ENCODE measurements around the gene PLCD3. TPM values are rescaled to one million over a fixed set of nuclear protein-coding genes. Genes with fewer than 3 reads are reported as not detected.

The PLCD3 gene
- total RNA-seq = 8.5 and 15.6 TPM in 2 replicates

DNA sequence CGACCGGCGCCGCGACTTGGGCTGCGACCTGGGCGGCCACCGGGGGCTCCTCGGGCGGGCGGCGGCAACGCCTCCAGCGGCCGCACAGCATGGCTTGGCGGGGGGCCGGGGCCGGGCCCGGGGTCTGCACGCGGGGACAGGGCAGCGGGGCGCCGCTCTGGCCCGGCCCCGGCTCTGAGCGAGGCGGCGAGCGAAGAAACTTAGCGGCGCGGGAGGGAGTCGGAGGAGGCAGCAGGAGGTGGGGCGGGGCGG lies at the start of gene PLCD3:
Gene PLCD3 (minus strand): TSS at position 196 of the 252 bp plus-strand sequence. CDS start 105 bp downstream, at position 91.

DNA sequence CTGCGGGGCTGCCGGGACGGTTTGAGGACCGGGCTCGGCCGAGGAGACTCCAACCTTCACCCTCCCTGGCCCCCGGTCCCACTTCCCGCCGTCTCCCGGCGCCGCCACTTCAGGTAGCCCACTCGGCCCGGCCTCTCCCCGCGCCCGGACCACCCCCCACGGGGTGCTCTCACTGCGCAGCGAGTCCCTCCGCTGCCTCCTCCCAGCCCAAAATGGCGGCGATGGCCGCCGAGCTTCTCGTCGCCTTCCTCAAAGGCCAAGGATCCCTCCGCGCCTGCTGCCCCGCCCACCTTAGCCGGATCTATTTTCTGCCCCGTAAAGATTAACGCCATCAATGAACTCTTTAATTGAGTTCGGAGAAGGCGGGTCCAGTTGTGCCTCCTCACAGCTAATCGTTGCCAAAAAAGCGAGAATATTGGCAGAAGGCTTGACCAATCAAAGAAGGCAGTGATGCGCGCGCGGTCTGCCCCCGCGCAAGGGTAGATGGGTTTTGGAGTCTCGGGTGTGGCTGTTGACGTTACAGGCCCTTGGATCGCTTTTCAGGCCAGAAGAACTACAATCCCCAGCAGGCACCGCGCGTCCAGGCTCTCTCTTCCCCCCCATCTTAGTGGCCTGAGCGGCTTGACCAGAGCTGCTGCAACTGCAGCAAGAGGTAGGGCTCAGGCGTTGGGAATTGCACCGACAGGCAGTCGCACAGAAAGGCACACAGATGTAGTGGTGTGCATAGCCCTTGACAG lies 29.1 kb upstream of the PLCD3 start, which contains the start of gene HEXIM2:
Gene HEXIM2 (plus strand): TSS at position 588 of the 737 bp plus-strand sequence. CDS start 919 bp downstream, outside the sequence.

DNA sequence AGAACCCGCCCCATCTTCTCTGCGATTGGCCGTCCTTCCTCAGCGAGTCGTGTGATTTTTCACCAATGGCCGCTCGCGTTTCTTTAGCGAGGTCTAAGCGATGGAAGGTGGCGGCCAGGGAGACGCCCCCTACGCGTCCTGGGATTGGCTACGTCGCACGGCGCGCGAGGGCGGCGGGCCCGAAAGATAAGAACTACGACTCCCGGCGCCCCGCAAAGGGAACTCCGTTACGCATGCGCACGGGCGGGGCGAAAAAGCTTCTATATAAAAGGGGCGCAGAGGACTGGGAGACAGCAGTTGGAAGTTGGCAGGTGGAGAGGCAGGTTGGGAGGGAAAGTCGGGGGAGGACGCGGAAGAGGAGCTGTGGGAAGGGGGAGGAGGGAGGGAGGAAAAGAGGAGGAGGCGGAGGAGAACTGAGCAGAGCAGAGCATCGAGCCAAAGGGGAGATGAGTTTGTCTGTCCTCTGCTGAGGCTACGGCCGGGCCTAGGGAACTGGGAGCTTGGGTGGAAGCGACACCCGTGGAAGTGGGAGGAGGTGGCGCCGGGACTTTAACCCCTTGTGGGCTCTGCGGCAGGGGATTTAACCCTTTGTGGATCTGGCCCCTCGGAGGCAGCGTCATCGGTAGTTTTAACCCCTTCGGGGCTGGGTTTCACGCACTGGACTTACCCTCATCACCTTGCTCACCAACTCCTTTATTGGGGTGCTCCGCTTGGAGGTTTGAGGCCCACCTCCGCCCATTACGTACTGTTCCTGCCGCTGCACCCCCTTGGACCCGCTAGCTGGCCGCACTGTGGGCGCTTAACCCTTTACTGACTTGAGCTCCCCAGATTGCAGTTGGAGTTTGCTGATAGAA lies 16.1 kb upstream of the PLCD3 start, which contains the start of gene HEXIM1:
Gene HEXIM1 (plus strand): TSS at position 293 of the 854 bp plus-strand sequence. CDS start 716 bp downstream, outside the sequence.

DNA sequence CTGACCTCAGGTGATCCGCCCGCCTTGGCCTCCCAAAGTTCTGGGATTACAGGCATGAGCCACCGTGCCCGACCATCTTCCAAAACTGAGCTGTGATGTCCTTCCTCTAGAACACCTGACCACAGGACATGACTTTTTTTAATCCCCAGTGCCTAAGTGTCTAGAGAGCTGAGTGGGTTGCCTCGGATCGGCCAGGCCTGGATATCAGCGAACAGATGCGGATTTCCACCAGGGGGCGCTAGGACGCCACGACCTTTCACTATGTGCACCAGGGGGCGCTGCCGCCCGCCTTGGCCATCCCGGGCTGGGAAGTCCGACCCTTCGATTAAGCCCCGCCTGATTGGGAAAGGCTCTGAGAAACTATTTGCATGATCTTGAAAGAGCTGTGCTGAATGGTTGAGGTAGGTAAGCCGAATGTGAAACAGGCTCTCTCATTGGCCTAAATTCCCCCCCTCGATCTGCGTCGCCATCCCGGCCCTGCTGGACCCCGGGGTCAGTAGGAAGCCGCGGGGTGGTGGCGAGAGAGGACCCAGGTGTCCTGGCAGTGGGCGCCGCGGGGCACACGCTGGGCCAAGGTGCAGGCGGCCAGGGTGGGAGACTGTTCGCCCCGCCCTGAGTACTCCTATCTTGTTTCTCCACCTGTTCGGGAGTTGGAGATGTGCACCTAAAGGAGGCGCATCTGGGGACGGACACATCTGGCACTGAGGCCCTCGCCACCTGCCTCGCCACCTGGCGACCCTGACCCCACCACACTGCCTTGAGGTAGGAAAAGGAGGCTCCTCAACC lies 3.1 kb upstream of the PLCD3 start, which contains the start of gene ACBD4:
Gene ACBD4 (plus strand): TSS at position 496 of the 786 bp plus-strand sequence. CDS start 458 bp downstream, outside the sequence.

DNA sequence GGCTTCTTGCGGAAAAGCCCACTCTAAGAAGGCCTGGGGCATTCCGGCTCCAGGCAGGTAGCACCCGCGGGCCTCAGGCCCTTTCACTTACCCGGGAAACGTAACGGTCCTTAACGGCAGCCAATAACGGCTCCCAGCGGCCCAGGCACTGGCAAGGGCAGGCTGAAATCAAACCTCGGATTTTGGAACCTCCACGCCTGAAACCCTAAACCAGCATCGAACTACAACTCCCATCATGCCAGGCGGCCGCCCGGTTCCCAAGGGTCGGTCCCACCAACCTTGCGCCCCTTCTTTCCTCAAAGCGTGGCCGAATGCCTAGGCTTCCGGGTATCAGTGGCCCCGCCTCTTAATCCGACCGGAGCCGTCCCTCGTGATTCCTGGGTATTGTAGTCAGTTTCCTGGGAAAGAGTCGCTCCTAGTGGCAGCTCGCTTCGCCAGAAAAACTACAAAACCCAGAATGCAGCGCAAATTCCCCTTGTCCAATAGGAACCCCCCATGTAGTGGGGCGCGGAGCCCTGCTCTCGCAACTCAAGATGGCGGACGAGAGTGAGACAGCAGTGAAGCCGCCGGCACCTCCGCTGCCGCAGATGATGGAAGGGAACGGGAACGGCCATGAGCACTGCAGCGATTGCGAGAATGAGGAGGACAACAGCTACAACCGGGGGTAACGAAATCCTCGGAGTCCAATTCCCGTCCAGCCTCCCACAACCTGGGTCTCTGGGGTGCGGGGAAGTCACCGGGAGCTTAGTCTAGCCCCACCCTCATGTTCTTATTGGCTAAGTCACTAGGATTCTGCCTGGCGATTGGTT lies 71.3 kb downstream of the PLCD3 start, which contains the start of gene NMT1:
Gene NMT1 (plus strand): TSS at position 521 of the 809 bp plus-strand sequence. CDS start 13 bp downstream, at position 534.

Other genes starting within 250 kb of the PLCD3 start
- gene EFTUD2, start 233.1 kb downstream of the PLCD3 start, total RNA-seq = 176 and 188 TPM in 2 replicates
- 0.38 and 0.54 TPM in 2 replicates for gene GFAP, start 217.0 kb downstream of the PLCD3 start, total RNA-seq
- 1.7 and 3.1 TPM in 2 replicates for gene KIF18B, start 184.7 kb downstream of the PLCD3 start, total RNA-seq
- 0.09 TPM in 1 of 2 replicates, not detected in the other for gene C1QL1, start 164.2 kb downstream of the PLCD3 start, total RNA-seq
- gene DCAKD, start 80.9 kb downstream of the PLCD3 start, total RNA-seq = 26.7 and 27.0 TPM in 2 replicates
- gene NMT1, start 71.2 kb downstream of the PLCD3 start, total RNA-seq = 58.7 and 58.9 TPM in 2 replicates
- gene ACBD4, start 3.2 kb upstream of the PLCD3 start, total RNA-seq = 3.2 and 5.1 TPM in 2 replicates
- 8.1 and 8.2 TPM in 2 replicates for gene HEXIM1, start 16.0 kb upstream of the PLCD3 start, total RNA-seq
- gene HEXIM2, start 29.4 kb upstream of the PLCD3 start, total RNA-seq = 2.7 and 4.0 TPM in 2 replicates
- 0.54 and 0.94 TPM in 2 replicates for gene FMNL1, start 89.4 kb upstream of the PLCD3 start, total RNA-seq
- under 0.01 TPM in 1 of 2 replicates, not detected in the other for gene SPATA32, start 129.6 kb upstream of the PLCD3 start, total RNA-seq
- gene MAP3K14, start 184.5 kb upstream of the PLCD3 start, total RNA-seq = 1.7 and 1.8 TPM in 2 replicates